Smooth muscle cell (in vitro differentiated cells): Measurements from ENCODE around the gene ZDHHC19. TPM values are rescaled to one million over a fixed set of nuclear protein-coding genes. Genes with fewer than 3 reads are reported as not detected.

Experiments
- DNase-seq: peaks from one replicate; lab custom pipeline; 2025; ENCODE audit not compliant: unreplicated experiment; lab: John Stamatoyannopoulos, UW
- H2AFZ ChIP-seq: fragments of 200-600 bp; sonication (generic); 2 replicates; pipeline ENCODE4 v1.6.0; 2016; ENCODE audit warnings: antibody characterized with exemption, low read depth, mild to moderate bottlenecking
- H3F3A ChIP-seq: fragments of 200-600 bp; sonication (generic); 2 replicates; pipeline ENCODE4 v1.6.0; 2017; ENCODE audit warnings: antibody characterized with exemption, low read depth
- H3K27ac ChIP-seq: fragments of 200-600 bp; sonication (generic); 2 replicates; pipeline ENCODE4 v1.5.1; 2016; ENCODE audit warnings: low read depth, mild to moderate bottlenecking
- H3K27me3 ChIP-seq: fragments of 200-600 bp; sonication (generic); 2 replicates; pipeline ENCODE4 v1.6.1; 2016; ENCODE audit warnings: low read depth, mild to moderate bottlenecking
- H3K36me3 ChIP-seq: fragments of 200-600 bp; sonication (generic); 2 replicates; pipeline ENCODE4 v1.5.1; 2016; ENCODE audit warnings: low read depth
- H3K4me1 ChIP-seq: fragments of 200-600 bp; sonication (generic); 2 replicates; pipeline ENCODE4 v1.5.1; 2016; ENCODE audit warnings: low read depth
- H3K4me2 ChIP-seq: fragments of 200-600 bp; sonication (generic); 2 replicates; pipeline ENCODE4 v1.6.0; 2016; ENCODE audit warnings: mild to moderate bottlenecking
- H3K4me3 ChIP-seq: fragments of 200-600 bp; sonication (generic); 2 replicates; pipeline ENCODE4 v1.5.1; 2016; ENCODE audit warnings: mild to moderate bottlenecking
- H3K79me2 ChIP-seq: fragments of 200-600 bp; sonication (generic); 2 replicates; pipeline ENCODE4 v1.6.0; 2016; ENCODE audit warnings: low read depth, mild to moderate bottlenecking
- H3K9ac ChIP-seq: fragments of 200-600 bp; sonication (generic); 2 replicates; pipeline ENCODE4 v1.6.0; 2016; ENCODE audit warnings: low read depth
- H3K9me3 ChIP-seq: fragments of 200-600 bp; sonication (generic); replicated peaks from 2 replicates; pipeline ENCODE4 v1.5.1; 2016; ENCODE audit warnings: low read depth
- H4K20me1 ChIP-seq: fragments of 200-600 bp; sonication (generic); 2 replicates; pipeline ENCODE4 v1.6.0; 2016; ENCODE audit warnings: low read depth
- WGBS: methylation state at CpG from one replicate; pipeline ENCODE4 v1.1.7; 2016; ENCODE audit warnings: low lambda C conversion rate; 5-methylcytosine and 5-hydroxymethylcytosine counted together
- polyA plus RNA-seq: library from polyadenylated mRNA; unstranded; fragments of >200 nt; fragmentation: Nextera tagmentation; extraction: Ambion mirVana; gene quantifications from 2 replicates; pipeline ENCODE4 v1.2.1, GENCODE V29; 2016
- total RNA-seq: library from RNA; depleted of rRNA; stranded (reverse); fragments of >200 nt; gene quantifications from 2 replicates; pipeline ENCODE4 v1.2.3, GENCODE V29; 2014
- TF ChIP-seq, protein P1 (sequence below): fragments of 200-600 bp; sonication (generic); IDR thresholded peaks from 2 replicates; pipeline ENCODE4 v1.5.1; 2017; ENCODE audit warnings: borderline replicate concordance, mild to moderate bottlenecking, antibody characterized with exemption; ENCODE audit not compliant: insufficient read depth, poor library complexity, severe bottlenecking

Gene ZDHHC19
- total and polyA plus RNA-seq, 2 experiments from 2014 or later = not detected

- DNase-seq = no peak
- Histone ChIP-seq H3K79me2 (no peaks in the 10 kb centered on the region), H3K9me3 (no peaks in the 10 kb centered on the region), H3K4me3 (no peak overlapping the region), H3K9ac (no peak overlapping the region), H3K4me1 (no peaks in the 10 kb centered on the region), H3K27ac (no peak overlapping the region), H2AFZ (no peak overlapping the region), H3K4me2 (no peak overlapping the region), H3K36me3 (peaks cover 9% of the 10 kb centered on the region), H4K20me1 (no peaks in the 10 kb centered on the region), H3K27me3 (no peaks in the 10 kb centered on the region), H3F3A (no peaks in the 10 kb centered on the region)
- 96% methylated on average over 5 of the region's 5 CpGs for WGBS
- TF ChIP-seq, protein P1, sequence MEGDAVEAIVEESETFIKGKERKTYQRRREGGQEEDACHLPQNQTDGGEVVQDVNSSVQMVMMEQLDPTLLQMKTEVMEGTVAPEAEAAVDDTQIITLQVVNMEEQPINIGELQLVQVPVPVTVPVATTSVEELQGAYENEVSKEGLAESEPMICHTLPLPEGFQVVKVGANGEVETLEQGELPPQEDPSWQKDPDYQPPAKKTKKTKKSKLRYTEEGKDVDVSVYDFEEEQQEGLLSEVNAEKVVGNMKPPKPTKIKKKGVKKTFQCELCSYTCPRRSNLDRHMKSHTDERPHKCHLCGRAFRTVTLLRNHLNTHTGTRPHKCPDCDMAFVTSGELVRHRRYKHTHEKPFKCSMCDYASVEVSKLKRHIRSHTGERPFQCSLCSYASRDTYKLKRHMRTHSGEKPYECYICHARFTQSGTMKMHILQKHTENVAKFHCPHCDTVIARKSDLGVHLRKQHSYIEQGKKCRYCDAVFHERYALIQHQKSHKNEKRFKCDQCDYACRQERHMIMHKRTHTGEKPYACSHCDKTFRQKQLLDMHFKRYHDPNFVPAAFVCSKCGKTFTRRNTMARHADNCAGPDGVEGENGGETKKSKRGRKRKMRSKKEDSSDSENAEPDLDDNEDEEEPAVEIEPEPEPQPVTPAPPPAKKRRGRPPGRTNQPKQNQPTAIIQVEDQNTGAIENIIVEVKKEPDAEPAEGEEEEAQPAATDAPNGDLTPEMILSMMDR = no peak
Observed at GRCh38 chr3:196237203-196237602, 26.0 kb upstream of the ZDHHC19 start.

- 96% methylated on average over 8 of the region's 8 CpGs for WGBS
- Histone ChIP-seq H3K9me3 (no peaks in the 10 kb centered on the region), H4K20me1 (no peaks in the 10 kb centered on the region), H3K36me3 (peaks cover 5% of the 10 kb centered on the region), H3F3A (no peaks in the 10 kb centered on the region), H3K4me2 (no peak overlapping the region), H3K27me3 (no peaks in the 10 kb centered on the region), H3K79me2 (no peaks in the 10 kb centered on the region), H3K4me3 (no peak overlapping the region), H3K4me1 (no peaks in the 10 kb centered on the region), H3K9ac (no peak overlapping the region), H3K27ac (no peak overlapping the region), H2AFZ (no peak overlapping the region)
- no peak for DNase-seq
- TF ChIP-seq, protein P1 = no peak
Observed at GRCh38 chr3:196236223-196236622, 25.0 kb upstream of the ZDHHC19 start.

DNA sequence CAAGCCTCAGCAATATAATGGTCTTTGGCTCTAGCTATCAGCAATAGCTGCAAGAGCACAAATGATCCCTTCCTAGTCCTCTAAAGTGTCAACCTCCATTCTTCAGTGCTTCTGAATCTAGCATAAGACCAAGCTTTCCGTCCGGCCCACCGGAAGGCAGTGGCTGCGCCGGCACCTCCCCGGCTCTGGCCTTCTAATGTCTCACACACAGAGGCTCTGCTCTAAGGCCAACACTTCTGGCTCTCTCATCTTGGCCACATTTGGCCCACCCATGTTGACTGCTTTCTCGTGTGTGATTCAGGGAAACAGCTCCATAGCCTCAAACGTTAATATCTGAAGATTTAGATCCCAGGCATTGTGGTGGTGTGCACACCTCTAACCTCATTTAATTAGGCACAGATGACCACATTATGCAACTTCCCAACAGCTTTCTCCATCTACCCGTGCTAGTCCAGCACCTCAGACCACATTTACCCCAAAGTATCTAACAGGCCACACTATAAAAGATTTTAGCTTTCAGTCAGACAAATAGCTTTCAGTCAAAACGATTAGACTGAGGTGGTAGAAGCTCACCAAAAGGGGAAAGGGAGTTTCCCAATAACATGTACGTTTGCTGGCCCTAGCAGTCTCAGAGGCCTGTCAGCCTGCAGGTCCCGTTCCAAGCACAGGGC is 24.4 kb upstream of the ZDHHC19 start:
- TF ChIP-seq, protein P1 = no peak
- no peak overlapping the region for H2AFZ ChIP-seq

GRCh38 chr3:196232882-196233251 is 21.7 kb upstream of the ZDHHC19 start:
- TF ChIP-seq, protein P1 = no peak
- Histone ChIP-seq H3K36me3 (no peaks in the 10 kb centered on the region), H3K27me3 (no peaks in the 10 kb centered on the region), H4K20me1 (no peaks in the 10 kb centered on the region), H3K4me3 (no peak overlapping the region), H3K9ac (no peak overlapping the region), H2AFZ (no peak overlapping the region), H3K4me1 (no peaks in the 10 kb centered on the region), H3K27ac (no peak overlapping the region), H3K9me3 (no peaks in the 10 kb centered on the region), H3F3A (no peaks in the 10 kb centered on the region), H3K79me2 (no peaks in the 10 kb centered on the region), H3K4me2 (no peak overlapping the region)
- DNase-seq = no peak
- WGBS = 97% methylated on average over 8 of the region's 8 CpGs

More for the DNA sequence above, 24.4 kb upstream of the ZDHHC19 start:
- H3K9me3 ChIP-seq = no peaks in the 10 kb centered on the region
- no peak overlapping the region for H3K4me2 ChIP-seq
- 92% methylated on average over 12 of the region's 12 CpGs for WGBS
- no peaks in the 10 kb centered on the region for H3F3A ChIP-seq
- no peaks in the 10 kb centered on the region for H4K20me1 ChIP-seq
- DNase-seq = no peak
- H3K4me3 ChIP-seq = no peak overlapping the region
- H3K36me3 ChIP-seq = peaks cover 4% of the 10 kb centered on the region
- H3K27ac ChIP-seq = no peak overlapping the region
- H3K9ac ChIP-seq = no peak overlapping the region
- no peaks in the 10 kb centered on the region for H3K4me1 ChIP-seq
- no peaks in the 10 kb centered on the region for H3K27me3 ChIP-seq
- no peaks in the 10 kb centered on the region for H3K79me2 ChIP-seq
